Activated CD4-positive, alpha-beta T cell treated with anti-CD3 and anti-CD28 coated beads, Interleukin-10, Interleukin-2, amounts not matched to agents 100 ng/mL and 50 ng/mL, durations not matched to agents 16 hours and 8 hours (primary cell): ENCODE data around the gene USP7.
"Not testable (repeated sequence)": the region's sequence is repeated elsewhere in the genome, so short reads cannot be mapped to it uniquely, and the experiment has no call there.

Experiments
- DNase-seq: peaks from one replicate; pipeline ENCODE4 v3.0.0-alpha.2; 2020

USP7 gene

GRCh38 chr16:8972843-8973586 is 9.3 kb upstream of the USP7 start:
- DNase-seq: no peak

GRCh38 chr16:8971416-8971815 is 7.7 kb upstream of the USP7 start:
- no peak for DNase-seq

DNA sequence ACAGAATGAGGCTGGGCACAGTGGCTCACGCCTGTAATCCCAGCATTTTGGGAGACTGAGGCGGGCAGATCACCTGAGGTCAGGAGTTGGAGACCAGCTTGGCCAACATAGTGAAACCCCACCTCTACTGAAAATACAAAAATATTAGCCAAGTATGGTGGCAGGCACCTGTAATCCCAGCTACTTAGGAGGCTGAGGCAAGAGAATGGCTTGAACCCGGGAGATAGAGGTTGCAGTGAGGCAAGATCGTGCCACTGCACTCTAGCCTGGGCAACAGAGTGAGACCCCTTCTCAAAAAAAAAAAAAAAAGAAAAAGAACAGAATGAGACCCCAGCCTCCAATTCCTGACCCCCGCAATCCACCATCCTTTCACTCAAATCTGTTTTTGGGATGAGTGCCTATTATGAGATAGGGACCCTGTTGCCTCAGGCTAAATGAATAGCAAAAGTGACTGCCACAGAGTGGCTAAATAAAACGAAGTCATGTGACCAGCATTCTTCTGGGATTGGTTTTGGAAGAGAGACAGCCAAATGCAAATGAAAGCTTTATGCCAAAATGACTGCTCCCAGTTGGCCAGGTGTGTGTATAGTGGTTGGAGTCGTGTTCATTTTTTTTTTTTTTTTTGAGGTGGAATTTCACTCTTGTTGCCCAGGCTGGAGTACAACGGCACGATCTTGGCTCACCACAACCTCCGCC is 5.6 kb upstream of the USP7 start:
- not testable (repeated sequence) for DNase-seq

DNA sequence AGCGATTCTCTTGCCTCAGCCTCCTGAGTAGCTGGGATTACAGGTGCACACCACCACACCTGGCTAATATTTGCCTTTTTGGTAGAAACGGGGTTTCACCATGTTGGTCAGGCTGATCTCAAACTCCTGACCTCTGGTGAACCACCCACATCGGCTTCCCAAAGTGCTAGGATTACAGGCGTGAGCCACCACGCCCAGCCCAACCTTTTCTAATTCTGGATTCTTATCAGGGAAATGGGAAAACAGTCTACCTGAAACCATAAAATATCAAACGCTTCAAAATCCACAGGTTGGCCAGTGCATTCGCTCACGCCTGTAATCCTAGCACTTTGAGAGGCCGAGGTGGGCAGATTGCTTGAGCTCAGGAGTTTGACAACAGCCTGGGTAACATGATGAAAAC is 4.3 kb upstream of the USP7 start:
- not testable (repeated sequence) for DNase-seq

- no peak for DNase-seq
Measured at GRCh38 chr16:8967132-8967821, 3.6 kb upstream of the USP7 start.

DNA sequence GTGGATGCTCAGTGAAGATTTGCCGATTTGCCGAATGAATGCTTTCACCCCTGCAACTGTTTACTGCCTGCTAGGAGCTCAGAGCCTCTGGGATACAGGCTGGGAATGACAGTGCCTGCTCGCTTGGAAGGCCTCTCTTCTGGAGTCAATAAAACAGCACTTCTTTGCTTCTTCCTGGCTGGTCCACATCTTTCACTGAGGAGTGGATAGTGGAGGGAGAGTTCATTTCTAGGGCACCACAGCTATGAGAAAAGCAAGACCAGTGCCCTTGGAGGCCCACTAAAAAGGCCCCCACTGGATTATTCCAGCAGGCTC is 3.1 kb upstream of the USP7 start:
- no peak for DNase-seq

- no peak for DNase-seq
Measured at GRCh38 chr16:8964462-8964861, 756 bp upstream of the USP7 start.

GRCh38 chr16:8963010-8963820 is 491 bp downstream of the USP7 start:
- DNase-seq: no peak

GRCh38 chr16:8962393-8963009 is 1.2 kb downstream of the USP7 start:
- peak; percentile 51 for DNase-seq

GRCh38 chr16:8961811-8962390 is 1.8 kb downstream of the USP7 start:
- DNase-seq: no peak

DNA sequence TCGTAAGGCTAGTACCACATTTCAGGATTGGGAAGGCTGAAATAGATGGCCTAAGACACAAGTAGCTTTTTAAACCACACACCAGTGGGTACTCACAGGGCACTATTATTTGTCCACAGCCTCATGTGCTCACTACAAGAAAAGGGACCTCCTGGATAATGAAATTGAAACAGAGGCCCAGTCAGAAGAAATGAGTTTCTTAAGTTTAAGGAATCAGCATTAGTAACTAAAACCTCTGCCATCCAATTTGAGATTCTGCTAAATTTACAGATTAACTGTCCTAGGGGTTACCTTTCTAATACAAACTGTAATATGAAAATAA is 3.0 kb downstream of the USP7 start:
- DNase-seq: no peak

DNA sequence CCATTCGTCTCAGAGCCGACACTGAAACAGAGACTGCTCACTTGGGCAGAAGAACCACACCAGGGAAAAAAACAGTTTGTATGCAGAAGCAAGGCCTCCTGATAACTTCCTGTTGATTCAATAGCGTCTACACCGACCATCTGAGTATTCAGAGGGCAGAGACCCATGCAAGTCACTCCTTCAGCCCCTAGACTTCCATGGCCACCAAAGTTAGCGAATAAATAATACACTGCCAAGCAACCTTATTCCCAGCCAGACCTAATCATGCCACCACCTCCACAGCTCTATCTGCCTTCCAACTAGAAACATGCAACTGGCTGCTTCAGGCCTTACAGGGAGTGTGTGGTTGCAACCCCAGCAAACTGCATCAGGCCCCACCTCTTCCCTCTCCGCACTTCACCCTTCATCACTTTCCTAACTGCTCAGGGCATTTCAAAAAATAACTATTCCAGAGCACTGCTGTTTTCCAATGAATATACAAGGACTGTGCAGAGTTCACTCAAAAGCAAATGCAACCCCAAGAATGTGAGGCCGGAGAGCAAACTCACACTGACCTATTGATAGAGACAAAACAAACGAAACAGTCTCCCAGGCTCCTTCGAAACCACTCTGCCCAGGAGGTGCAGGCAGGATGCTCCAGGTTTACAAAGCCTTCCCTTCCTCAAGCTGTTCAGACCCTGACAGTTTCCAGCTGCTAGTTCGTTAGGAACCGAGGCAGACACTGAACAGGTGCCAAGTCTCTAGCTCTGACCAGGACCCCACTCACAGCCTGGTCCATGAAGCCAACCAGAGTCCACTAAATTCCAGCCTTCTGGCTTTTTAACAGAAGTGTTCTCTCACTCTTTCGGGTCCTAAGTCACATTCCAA is 3.6 kb downstream of the USP7 start:
- peak; percentile 65 for DNase-seq

GRCh38 chr16:8958344-8959167 is 5.2 kb downstream of the USP7 start:
- DNase-seq: peak; percentile 55

DNA sequence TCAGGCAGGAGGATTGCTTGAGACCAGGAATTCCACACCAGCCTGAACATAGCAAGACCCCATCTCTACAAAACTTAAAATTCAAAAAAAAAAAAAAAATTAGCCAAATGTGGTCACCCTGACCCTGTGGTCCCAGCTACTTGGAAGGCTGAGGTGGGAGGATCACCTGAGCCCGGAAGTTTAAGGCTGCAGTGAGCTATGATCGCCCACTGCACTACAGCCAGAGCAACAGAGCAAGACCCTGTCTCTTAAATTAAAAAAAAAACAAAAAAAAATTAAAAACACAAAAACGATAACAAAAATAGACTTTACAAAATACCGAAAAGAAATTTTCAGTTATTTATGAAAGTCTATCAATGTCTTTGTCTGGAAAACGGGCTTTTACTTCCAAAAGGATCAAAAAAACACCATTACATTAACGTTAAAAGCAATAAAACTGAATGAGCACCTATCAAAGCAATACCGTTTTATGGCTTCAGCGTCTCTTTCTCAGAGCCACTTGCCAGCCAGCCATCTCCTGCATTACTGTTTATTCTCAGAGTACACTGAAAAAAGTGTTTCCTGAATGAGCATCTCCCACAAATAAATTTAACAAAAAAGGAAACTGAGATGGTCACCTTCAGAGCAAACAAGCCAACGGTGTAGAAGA is 6.1 kb downstream of the USP7 start:
- DNase-seq: no peak

DNA sequence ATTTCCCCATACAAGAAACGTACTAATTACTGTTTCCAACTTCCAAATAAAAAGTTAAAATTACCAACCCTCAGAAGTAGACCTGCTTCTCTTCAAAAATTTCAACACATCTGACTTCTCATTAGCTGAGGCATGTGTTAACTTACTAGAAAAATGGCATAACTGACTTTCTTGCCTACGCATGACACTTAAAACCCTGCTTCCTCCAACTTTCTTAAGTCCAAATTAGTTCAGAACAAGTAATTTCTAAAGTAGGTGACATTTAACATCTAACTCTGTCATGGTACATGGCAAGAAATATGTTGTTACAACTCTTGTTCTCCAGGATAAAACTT is 6.7 kb downstream of the USP7 start:
- DNase-seq: no peak

DNA sequence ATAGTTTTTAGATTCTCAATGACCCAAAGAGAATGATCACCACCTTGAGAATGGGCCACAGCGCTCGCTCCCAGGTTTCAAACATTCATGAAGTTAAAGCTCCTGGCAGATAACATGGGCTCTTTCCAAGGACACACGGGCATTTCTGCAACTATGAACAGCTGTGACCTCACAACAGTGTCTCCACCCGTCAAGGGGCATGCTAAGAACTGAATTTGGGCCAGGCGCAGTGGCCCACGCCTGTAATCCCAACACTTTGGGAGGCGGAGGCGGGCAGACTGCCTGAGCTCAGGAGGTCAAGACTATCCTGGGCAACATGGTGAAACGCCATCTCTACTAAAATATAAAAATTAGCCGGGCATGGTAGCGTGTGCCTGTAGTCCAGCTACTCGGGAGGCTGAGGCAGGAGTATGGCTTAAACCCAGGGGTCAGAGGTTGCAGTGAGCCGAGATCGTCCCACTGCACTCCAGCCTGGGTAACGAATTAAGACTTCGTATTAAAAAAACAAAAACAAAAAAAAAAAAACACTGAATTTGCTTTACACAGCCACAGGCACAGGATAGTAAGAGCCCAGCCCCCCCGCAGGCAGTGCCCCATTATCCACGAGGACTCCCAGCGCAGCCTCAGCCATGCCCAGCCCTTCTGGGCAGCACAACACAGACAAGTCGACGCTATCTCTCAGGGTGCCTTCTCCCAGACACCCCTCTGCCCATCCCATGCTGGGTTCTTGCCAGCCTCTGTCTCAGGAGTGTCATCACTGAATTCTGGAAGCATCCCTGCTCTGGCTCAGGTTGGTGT is 7.2 kb downstream of the USP7 start:
- no peak for DNase-seq

DNA sequence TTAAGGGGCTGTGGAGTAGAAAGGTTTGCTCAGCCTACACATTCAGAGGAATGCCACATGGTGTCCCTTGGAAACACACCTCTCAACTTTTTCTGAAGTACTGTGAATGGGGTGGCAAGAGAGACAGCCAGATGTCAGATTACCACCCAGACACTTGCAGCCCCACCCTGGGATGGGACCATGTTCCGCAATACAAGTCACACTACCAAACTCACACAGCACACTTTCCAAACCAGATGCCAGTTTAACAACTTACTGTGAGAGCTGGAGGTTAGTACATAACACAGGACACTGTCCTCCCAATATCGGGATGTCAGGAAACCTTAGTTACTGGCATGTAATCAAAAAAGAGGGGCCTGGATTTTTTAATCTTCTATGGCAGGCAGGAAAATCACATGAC is 7.9 kb downstream of the USP7 start:
- DNase-seq: no peak

- DNase-seq: no peak
Measured at GRCh38 chr16:8953064-8953463, 10.6 kb downstream of the USP7 start.

DNA sequence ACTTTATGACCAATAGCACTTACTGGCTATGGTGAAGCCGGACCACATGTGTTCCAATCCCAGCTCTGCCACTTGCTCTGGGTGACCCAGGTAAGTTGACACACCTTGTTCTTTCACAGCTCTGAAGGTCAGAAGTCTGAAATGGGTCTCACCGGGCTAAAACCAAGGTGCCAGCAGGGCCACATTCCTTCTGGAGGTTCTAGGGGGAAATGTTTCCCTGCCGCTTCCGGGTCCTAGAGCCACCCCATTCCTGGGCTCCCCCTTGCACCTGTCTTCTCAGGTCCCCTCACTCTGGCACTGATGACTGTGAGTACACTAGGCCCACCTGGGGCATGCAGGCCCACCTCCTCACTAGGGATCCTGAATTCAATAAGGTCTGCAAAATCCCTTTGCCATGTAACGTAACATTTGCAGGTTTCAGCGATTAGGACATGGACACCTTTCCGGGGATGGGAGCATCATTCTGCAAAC is 11.4 kb downstream of the USP7 start:
- no peak for DNase-seq
